HG02571 (cell line): ENCODE measurements around the gene ZBTB40.

ENCODE experiments used
- ATAC-seq: cut with Tn5 transposase; IDR thresholded peaks from one replicate; pipeline ENCODE4 v1.9.1; 2021; ENCODE audit warnings: mild to moderate bottlenecking, moderate library complexity; ENCODE audit not compliant: unreplicated experiment

Gene ZBTB40

DNA sequence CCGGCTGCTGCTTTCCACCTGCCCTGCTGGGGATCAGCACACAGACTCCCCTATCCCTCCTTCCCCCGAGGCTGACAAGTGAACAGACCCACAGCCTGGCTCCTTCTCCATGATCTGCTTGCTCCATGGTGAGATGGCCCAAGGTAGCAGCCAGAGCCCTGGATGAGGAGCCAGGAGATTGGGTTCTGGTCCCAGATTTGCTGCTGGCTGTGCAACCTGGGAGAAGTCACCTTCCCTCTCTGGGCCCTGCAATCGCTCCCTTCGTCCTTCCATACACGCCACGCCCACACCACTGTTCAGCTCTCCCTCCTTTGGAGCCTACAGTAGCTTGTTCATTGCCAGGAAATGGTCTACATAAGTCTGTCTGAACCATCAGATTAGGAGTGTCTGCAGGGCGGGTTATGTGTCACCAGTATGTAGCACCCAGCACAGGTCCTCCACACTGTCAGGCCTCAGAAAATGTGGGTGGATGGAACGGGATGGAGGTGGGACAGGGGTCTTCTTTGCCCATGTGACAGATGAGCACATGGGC lies 102.4 kb downstream of the ZBTB40 start:
- ATAC-seq: no peak

DNA sequence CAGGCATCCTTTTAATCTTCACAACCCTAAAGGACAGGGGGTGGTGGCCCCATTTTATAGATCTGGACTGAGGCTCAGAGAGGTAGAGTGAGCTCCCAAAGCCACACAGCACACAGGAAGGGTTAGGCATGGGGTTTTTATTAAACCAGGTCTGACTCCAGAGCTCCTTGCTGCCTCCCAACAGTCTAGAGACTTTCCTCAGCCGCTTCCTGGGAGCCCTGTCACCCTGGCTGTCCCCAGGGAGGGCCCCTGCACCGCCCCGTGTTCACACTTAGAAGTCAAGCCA lies 103.7 kb downstream of the ZBTB40 start:
- ATAC-seq: no peak

DNA sequence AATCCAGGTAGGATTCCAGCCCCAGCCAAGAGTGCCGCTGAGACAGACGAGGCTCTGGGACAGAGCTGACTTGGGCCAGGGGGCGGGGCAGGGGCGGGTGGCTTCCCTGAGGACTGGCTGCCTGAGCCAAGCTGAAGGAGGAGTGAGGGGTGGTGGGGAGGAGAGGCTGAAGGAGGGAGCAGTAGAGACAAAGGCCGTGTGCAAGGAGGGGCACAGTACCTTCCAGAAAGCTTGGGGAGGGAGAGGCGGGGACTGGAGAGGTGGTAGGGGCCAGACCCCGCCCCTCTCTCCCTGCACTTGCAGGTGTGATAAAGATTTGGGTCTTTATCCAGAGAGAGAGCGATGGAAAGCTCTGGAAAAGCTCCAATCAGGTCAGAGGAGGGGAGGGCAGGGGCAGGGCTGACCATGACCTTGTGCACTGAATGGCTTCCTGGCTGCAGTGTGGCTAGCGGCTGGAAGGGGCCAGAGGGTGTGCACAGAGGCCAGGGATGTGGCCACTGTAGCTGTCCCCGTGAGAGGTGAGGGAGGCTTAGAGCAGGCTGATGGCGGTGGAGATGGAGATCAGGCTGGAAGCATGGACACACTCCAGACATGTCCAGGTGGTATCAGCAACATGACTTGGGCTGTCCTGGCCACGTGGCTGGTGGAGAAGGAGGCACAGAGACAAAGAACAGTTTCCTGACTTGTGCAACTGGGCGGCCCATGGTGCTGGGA lies 104.9 kb downstream of the ZBTB40 start:
- ATAC-seq: no peak

DNA sequence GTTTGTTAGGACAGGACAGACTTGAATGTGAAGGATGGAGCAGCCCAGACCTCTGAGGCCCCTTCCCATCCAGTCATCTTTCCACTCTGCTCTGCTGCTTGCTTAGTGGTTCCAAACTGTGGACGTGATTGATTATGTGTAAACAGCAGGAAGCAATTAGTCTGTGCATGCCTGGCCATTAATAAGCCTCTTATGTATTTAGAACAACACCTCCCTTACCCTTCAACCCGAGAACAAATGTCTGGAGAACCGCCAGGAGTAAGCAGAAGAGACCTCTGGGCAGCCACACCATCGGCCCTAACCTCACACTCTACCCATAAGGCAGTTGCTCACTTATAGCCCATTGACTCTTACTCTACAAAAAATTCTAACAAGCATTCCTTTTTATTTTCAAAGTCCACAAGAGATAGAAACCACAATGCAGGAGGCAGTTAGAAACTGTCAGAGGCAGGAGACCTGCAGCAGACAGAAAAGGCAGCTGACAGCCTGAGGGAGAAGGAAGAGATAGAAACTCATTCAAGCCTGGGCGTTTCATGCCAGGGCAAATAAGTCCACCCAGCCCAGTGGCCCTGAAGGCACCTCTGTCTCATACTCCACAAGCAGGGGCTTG lies 105.8 kb downstream of the ZBTB40 start:
- ATAC-seq: no peak

DNA sequence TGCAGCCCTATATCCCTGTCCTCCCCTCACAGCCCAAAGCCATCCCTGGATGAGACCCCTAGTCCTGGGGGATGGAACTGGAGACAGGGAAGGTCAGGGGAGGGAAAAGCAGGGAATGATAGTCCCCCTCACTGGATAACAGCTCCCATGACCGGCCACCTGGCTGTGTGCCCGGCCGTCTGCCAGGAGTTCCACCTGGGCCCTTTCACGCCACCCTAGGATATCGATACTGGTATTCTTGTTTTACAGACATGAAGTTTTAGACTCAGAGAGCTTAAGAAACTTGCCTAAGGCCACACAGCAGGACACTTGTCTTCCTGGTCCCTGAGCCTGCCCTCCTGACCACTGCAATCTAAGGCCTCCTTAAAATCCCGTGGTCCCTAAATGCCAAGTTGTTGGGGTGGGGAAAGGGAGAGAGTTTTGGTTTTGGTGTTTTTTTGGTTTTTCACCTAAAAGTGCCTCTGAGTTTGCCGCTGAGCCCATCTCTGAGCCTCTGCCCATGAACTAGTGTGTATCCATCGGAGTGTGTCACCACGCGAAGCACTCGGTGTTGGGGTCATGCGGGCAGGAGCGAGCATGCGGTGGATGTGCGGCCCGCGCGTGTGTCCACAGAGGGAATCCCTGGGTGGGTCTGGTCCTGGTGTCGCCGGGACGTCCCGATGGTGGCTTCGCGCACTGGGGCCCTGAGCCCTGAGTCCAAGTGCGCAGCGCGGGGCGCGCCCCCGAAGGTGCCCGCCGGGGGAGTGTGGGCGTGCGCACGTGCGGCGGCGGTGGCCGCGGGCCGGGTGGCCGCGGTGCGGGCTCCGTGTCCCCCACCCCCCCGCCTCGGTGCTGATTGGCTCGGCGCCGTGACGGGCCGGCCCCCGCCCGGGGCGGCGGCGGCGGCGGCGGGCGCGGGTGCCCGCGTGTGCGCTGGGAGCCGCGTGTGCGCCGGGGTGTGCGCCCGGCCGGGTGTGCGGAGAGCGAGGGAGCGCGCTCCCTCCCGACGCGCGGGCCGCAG lies 111.2 kb downstream of the ZBTB40 start, which contains the start of gene EPHA8:
TSS of gene EPHA8 (plus strand) at position 906 of the 1,000 bp plus-strand sequence. CDS start 147 bp downstream, outside the sequence.
- ATAC-seq: no peak

DNA sequence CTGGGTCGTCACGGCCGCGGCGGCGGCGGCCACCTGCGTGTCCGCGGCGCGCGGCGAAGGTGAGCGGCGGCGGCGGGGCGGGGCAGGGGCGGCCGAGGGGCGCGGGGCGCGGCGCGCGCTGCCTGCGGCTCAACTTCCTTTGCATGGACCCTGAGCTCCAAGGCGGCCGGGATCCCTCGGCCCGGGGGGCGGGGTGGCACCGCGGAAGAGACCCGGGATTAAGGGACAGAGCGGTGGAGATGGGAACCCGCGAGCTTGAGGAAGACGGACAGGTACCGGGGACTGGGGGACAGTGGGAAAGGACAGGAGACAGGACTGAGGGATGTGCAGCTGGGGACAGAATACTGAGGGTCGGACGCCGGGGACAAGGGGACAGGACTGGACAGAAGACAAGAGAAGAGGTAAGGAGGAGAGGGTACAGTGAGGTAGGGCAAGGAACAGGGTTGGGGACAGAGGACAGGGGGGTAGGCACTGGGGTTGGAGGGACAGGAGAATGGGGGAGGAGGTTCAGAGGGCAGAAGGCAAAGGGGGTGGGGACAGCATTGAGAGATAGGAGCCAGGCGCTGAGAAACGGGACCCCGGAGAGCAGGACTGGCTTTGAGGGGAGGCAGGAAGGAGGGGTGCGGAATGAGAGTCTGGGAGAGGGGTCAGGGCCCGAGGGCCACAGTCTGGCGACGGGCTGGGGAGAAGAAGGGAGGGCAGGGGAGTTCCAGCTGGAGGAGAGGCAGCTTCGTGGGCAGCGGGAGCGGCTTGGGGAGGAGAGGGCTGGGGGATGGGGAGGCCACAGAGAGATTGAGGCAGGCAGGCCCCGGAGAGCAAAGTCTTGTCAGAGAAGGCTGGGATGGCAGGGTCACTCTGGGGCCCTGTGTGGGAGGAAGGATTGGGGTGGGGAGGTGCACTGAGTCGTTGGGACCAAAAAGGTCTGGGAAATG lies 112.3 kb downstream of the ZBTB40 start:
- no peak for ATAC-seq

DNA sequence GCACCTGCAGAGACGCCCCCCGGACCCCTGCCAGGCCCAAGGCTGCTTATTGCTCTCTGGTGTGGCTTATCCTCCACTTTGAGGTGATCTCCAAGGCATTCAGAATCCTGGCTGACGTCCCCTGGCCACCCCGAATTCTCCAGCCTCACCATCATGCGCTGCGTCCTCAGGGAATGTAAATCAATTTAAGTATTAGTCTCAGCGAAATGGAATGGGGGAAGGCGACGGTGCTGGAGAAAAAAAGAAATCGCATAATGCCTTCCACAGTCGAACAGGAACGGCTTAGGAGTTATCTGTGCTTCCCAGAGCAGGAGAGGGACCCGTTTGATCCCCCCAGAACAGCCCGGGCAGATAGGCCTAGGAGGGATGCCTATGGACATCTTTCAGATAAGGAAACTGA lies 114.5 kb downstream of the ZBTB40 start:
- no peak for ATAC-seq

DNA sequence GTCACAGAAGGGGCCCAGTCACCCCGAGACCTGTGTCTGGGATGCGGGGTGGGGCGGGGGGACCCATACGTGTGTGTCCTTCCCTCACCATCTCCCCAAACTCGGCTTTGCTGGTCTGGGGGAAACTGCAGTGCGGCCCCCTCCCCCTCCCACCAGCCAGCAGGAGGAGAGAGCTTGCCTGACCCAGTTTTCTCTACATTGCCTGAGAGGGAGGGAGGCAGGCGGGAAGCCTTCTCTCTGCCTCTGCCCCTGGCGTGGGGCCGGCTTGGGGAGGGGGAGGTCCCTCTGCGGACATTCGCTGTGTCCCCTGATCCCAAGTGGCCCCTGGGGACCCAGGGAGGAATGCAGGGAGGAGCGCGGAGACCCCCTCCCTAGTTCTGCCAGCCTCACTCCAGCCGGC lies 115.5 kb downstream of the ZBTB40 start:
- ATAC-seq: no peak

DNA sequence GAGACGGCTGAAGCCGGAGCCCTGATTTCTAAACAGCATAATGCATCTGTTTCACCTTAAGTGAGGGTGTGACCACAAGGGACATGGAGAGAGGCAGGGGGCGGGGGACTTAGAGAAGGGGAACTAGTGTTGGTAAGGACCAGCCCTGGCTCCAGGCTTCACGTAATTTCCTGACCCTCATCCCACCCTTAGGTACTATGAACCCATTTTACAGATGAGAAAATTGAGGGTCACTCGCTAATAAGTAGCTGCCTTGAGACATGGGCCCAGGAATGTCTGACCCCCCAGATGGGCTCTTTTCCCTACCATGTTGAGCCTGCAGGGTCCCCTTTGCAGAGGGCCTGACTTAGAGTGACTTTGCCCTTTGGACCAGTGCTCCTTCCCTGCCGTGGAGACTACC lies 116.3 kb downstream of the ZBTB40 start:
- no peak for ATAC-seq

DNA sequence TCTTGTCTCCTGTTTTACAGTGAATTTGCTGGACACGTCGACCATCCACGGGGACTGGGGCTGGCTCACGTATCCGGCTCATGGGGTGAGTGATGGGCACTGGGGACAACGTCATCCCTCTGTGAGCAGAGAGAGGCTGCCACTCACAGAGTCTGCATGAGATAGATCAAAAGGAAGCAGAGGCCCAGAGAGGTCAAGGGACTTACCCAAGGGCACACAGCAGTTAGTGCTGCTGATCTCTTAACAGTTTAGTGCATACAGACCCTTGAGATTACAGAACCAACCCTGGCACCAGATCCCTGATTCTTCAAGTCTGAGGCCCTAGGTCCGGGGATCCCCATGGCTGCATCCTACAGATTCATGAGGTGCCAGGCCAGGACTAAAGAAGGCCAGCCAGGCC lies 117.6 kb downstream of the ZBTB40 start:
- ATAC-seq: no peak

DNA sequence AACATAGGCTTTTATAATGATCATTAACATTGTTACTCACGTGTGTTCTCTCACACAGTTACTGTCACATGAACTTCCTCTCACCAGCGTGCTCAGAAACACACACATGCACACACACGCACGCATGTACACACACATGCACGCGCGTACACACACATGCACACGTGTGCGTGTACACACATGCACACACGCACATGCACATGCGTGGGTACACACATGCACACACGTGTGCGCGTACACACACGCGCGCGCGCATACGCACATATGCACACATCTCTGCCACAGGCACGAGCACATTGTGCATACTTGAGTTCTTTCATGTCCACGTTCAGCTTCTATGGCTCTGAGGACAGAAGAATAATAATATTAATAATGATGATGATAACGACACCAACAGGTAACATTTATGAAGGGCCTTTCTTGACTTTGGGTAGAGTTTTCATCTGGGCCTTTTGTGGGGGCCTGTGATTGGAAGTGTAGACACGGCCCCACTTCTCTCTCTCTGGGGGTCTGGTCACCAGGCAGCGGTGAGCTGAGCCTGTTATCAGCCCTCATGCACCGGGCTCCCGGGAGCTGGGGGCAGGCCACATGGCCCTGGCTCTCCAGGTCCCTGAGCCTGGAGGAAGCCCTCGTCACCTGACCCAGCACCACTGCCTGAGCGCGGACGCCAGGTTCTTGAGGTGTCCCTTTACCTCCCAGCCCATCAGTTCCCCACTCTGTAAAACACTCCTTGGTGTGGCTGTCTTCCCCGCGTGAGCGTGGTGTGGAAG lies 118.7 kb downstream of the ZBTB40 start:
- ATAC-seq: no peak

DNA sequence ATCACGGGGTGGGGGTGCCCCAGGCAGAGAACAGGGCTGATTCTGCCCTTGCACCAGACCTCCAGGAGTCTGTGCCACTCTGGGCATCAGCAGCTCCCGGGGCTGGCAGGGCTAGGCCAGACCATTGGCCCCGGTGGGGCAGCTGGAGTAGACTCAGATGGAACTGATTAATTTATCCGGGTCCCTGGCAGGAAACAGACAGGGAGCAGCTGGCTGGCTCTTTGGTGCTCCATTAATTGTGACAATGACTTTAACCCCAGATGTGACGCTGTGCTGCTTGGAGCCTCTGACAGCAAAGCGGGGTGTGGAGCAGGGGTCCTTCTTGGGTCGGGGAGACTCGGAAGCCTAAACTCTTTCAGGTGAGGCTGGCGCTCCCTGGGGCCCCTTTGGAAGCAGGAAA lies 121.2 kb downstream of the ZBTB40 start:
- ATAC-seq: no peak

DNA sequence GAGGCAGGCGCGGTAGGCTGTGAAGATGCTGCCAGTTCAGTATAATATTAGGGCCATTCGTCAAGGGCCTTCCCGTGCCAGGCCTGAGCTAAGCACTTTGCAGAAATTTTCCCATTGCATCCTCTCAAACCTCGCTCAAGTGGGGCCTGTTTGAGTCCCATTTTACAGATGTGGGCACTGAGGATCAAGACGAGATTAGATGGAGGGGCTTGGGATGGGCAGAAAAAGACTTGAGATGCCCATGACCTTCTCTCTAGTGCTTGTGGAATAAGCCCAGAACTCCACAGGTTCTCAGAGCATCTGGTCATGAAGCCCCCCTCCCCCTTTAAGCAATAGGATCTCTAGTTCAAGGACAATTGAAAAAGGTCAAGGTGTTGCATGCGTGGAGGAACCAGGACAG lies 121.6 kb downstream of the ZBTB40 start:
- ATAC-seq: no peak

DNA sequence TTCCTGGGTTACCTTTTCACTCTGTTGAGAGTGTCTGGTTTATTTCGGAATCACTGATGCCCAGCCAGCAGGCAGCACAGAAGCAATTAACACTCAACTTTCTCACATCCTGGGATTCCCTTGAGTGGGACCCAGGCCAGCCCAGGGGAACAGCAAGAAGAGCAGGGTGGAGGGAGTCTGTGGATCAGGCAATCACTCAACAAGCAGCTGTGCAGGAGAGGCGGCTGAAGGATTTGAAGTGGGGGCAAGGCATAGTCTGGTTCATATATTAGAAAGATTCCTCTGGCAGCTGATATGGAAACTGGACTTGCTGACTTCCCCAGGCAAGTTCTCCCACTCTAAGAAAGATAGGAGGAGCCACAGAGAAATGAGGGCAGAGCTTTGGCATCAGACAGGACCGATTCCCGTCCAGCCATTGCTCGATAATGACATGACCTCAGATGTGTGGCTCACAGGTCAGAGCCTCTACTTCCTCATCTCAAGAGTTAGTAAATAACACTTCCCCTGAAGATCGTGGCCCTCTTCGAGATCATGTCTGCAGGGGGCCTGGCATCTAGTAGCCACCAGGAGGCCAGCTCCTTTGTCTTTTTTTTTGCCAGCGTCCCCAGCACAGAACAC lies 124.0 kb downstream of the ZBTB40 start:
- no peak for ATAC-seq

DNA sequence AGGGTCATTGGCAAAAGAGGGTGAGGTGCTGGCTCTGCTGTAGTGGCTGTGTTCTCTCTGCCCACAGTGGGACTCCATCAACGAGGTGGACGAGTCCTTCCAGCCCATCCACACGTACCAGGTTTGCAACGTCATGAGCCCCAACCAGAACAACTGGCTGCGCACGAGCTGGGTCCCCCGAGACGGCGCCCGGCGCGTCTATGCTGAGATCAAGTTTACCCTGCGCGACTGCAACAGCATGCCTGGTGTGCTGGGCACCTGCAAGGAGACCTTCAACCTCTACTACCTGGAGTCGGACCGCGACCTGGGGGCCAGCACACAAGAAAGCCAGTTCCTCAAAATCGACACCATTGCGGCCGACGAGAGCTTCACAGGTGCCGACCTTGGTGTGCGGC lies 124.5 kb downstream of the ZBTB40 start:
- no peak for ATAC-seq

DNA sequence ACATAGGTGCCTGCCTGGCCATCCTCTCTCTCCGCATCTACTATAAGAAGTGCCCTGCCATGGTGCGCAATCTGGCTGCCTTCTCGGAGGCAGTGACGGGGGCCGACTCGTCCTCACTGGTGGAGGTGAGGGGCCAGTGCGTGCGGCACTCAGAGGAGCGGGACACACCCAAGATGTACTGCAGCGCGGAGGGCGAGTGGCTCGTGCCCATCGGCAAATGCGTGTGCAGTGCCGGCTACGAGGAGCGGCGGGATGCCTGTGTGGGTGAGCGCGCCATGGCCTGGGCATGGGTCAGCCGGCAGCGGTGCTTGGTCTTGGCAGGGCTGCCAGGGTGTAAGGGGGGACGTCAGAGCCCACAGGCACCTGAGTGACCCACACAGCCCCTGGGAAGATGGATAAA lies 125.0 kb downstream of the ZBTB40 start:
- ATAC-seq: no peak

DNA sequence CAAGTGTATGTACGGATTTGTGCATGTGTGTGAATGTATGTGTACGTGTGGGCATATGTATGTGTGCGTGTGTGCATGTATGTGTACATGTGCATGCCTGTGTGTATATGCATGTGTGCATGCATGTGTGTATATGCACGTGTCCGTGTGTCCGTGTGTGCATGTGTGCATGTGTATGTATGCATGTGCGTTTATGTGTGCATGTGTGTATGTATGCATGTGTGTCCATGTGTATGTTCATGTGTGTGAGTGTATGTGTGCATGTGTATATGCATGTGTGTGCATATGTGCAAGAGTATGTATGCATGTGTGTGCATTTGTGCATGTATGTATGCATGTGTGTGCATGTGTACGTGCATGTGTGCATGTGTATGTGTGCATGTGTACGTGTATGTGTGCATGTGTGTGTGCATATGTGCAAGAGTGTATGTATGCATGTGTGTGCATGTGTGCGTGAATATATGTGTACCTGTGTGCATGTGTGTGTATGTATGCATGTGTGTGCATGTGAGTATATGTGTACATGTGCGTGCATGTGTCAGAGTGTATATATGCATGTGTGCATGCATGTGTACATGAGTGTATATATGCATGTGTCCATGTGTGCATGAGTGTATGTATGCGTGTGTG lies 127.2 kb downstream of the ZBTB40 start:
- ATAC-seq: no peak

DNA sequence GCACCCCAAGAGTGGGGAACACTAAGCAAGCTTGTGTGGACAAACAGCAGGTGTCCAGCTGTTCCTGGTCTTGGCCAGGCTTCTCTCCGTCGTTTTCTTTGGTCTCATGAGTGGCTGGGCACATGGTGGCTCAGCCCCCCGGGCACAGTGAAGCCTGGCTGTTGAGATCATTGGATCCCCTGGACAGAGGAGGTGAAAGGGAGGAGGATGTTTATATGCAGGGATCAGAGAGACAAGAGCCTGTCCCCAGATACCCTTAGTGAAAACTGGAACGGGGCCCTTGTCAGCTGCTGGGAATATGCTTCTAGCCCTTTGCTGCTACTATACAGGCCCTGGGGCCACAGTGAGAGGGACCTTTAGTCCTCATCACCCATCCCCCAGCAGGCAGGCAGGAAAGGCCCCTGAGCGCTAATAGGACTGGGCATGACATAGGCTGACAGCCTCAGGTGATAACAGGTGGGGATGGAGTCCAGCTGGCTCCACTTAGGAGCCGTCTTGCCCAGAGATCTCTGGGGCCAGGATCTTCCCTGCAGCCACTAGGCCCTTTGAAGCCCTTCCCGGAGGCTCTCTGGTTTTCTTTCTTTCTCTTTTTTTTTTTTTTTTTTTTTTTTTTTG lies 128.0 kb downstream of the ZBTB40 start:
- ATAC-seq: no peak
